MCF 10A (cell line): ENCODE results near the gene IPO4. TPM values are rescaled to one million over a fixed set of nuclear protein-coding genes. Genes with fewer than 3 reads are reported as not detected.

Experiments
- BruUV-seq: library from RNA; stranded (reverse); fragments of 400-500 nt; replicated peaks from 2 replicates; lab custom pipeline; 2021; lab: Mats Ljungman, UMichigan
- CTCF ChIA-PET: fragments of 300-600 bp; sonication (Branson Sonifier 250); formaldehyde crosslinking; extraction: SDS; loops from one replicate; lab custom pipeline; 2021; ENCODE audit warnings: antibody characterized with exemption, inconsistent platforms; lab: Yijun Ruan, JAX
- POLR2A ChIA-PET: fragments of 300-600, 350-650 bp; sonication (Branson Sonifier 250); formaldehyde crosslinking; extraction: SDS; loops from one replicate; lab custom pipeline; 2020; ENCODE audit warnings: antibody characterized with exemption, inconsistent platforms; lab: Yijun Ruan, JAX
- DNase-seq: peaks from one replicate; pipeline ENCODE4 v3.0.0-alpha.2; 2018; ENCODE audit not compliant: unreplicated experiment
- H3K27ac Mint-ChIP-seq: one replicate; pipeline ENCODE4 v1.8.0; 2022; ENCODE audit warnings: mild to moderate bottlenecking, low read depth, mixed read lengths; ENCODE audit not compliant: unreplicated experiment
- H3K27me3 Mint-ChIP-seq: one replicate; pipeline ENCODE4 v1.8.0; 2022; ENCODE audit warnings: mixed read lengths; ENCODE audit not compliant: insufficient read depth, unreplicated experiment
- H3K36me3 Mint-ChIP-seq: one replicate; pipeline ENCODE4 v1.8.0; 2022; ENCODE audit warnings: mild to moderate bottlenecking, moderate library complexity, mixed read lengths; ENCODE audit not compliant: insufficient read depth, unreplicated experiment
- H3K4me1 Mint-ChIP-seq: one replicate; pipeline ENCODE4 v1.8.0; 2022; ENCODE audit warnings: mixed read lengths; ENCODE audit not compliant: insufficient read depth, unreplicated experiment
- H3K4me3 Mint-ChIP-seq: one replicate; pipeline ENCODE4 v1.8.0; 2022; ENCODE audit warnings: mild to moderate bottlenecking, moderate library complexity, mixed read lengths; ENCODE audit not compliant: unreplicated experiment
- H3K9me3 Mint-ChIP-seq: one replicate; pipeline ENCODE4 v1.8.0; 2022; ENCODE audit warnings: mixed read lengths; ENCODE audit not compliant: unreplicated experiment
- intact Hi-C: fragments of 100-400 bp; cut with micrococcal nuclease; formaldehyde crosslinking; loops from 2 replicates; pipeline ENCODE4 v1.14.1; 2022
- total RNA-seq: library from RNA; stranded (reverse); gene quantifications from 2 replicates; pipeline ENCODE4 v1.2.3, GENCODE V29; 2022
- TF ChIP-seq, protein P1 (sequence below): fragments of 200-600 bp; IDR thresholded peaks from one replicate; pipeline ENCODE4 v1.8.0; 2022; ENCODE audit warnings: antibody characterized with exemption, mild to moderate bottlenecking; ENCODE audit not compliant: unreplicated experiment

Gene IPO4
- total RNA-seq, 1 experiment from 2014 or later, result 100 TPM

DNA sequence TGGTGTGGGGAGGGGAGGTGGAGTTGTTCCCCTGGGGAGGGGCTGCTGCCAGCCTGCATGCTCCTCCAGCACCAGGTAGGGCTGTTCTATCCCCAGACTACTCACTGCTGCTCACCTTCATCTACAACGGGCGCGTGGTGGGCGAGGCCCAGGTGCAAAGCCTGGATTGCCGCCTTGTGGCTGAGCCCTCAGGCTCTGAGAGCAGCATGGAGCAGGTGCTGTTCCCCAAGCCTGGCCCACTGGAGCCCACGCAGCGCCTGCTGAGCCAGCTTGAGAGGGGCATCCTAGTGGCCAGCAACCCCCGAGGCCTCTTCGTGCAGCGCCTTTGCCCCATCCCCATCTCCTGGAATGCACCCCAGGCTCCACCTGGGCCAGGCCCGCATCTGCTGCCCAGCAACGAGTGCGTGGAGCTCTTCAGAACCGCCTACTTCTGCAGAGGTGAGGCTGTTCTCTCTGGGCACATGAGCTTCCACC lies 24.1 kb downstream of the IPO4 start:
- Mint-ChIP-seq H3K27ac (no peak overlapping the region), H3K27me3 (no peaks in the 10 kb centered on the region), H3K4me1 (peaks cover 19% of the 10 kb centered on the region), H3K4me3 (no peak overlapping the region), H3K36me3 (peaks cover 53% of the 10 kb centered on the region), H3K9me3 (no peaks in the 10 kb centered on the region)
- ChIA-PET CTCF (interaction anchor here (0.9 to 1.6 kb wide), 3 partner anchors 28 to 74 kb away, joined by 3 to 4 read pairs (median 3); partner anchors contain the start of gene PSME1), POLR2A (interaction anchor here (0.8 kb wide), 1 partner anchor 9 kb away, joined by 3 read pairs; no protein-coding TSS in a partner anchor)
- TF ChIP-seq, protein P1, sequence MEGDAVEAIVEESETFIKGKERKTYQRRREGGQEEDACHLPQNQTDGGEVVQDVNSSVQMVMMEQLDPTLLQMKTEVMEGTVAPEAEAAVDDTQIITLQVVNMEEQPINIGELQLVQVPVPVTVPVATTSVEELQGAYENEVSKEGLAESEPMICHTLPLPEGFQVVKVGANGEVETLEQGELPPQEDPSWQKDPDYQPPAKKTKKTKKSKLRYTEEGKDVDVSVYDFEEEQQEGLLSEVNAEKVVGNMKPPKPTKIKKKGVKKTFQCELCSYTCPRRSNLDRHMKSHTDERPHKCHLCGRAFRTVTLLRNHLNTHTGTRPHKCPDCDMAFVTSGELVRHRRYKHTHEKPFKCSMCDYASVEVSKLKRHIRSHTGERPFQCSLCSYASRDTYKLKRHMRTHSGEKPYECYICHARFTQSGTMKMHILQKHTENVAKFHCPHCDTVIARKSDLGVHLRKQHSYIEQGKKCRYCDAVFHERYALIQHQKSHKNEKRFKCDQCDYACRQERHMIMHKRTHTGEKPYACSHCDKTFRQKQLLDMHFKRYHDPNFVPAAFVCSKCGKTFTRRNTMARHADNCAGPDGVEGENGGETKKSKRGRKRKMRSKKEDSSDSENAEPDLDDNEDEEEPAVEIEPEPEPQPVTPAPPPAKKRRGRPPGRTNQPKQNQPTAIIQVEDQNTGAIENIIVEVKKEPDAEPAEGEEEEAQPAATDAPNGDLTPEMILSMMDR, result no peak
- intact Hi-C loops, result loop anchor here (5.0 kb wide), 1 partner anchor 72 kb away; the partner anchor contains the start of gene PCK2
- no TSS peak for BruUV-seq
- no peak for DNase-seq

DNA sequence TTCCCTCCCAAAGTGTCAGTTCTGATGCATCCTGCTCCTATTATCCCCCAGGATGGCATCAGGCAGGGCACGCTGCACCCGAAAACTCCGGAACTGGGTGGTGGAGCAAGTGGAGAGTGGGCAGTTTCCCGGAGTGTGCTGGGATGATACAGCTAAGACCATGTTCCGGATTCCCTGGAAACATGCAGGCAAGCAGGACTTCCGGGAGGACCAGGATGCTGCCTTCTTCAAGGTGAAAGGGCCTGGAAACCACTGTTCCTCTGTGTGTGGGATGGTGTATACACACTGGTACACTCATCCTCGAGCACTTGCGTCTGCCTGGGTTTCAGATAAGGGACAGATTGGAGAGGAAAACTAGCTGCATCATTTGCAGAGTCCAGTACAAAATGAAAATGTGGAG lies 26.5 kb downstream of the IPO4 start:
- POLR2A ChIA-PET, result interaction anchor here (0.6 to 3.7 kb wide), 9 partner anchors 9 to 1510 kb away, joined by 3 to 30 read pairs (median 6); partner anchors contain the start of genes DCAF11, IPO4, NRL and PSME1
- peaks cover 67% of the 10 kb centered on the region for H3K36me3 Mint-ChIP-seq
- H3K27ac Mint-ChIP-seq, result no peak overlapping the region
- no TSS peak for BruUV-seq
- H3K9me3 Mint-ChIP-seq, result no peaks in the 10 kb centered on the region
- CTCF ChIA-PET, result interaction anchor here (1.2 to 6.8 kb wide), 12 partner anchors 11 to 141 kb away, joined by 4 to 141 read pairs (median 8); partner anchors contain the start of genes DCAF11, IPO4, NRL and PSME2
- peak overlapping the region; percentile 88 for H3K4me3 Mint-ChIP-seq
- TF ChIP-seq, protein P1, result no peak
- intact Hi-C loops, result loop anchor here (5.0 kb wide), 1 partner anchor 70 kb away; the partner anchor contains the start of gene PCK2
- peaks cover 11% of the 10 kb centered on the region for H3K4me1 Mint-ChIP-seq
- DNase-seq, result no peak
- no peaks in the 10 kb centered on the region for H3K27me3 Mint-ChIP-seq

DNA sequence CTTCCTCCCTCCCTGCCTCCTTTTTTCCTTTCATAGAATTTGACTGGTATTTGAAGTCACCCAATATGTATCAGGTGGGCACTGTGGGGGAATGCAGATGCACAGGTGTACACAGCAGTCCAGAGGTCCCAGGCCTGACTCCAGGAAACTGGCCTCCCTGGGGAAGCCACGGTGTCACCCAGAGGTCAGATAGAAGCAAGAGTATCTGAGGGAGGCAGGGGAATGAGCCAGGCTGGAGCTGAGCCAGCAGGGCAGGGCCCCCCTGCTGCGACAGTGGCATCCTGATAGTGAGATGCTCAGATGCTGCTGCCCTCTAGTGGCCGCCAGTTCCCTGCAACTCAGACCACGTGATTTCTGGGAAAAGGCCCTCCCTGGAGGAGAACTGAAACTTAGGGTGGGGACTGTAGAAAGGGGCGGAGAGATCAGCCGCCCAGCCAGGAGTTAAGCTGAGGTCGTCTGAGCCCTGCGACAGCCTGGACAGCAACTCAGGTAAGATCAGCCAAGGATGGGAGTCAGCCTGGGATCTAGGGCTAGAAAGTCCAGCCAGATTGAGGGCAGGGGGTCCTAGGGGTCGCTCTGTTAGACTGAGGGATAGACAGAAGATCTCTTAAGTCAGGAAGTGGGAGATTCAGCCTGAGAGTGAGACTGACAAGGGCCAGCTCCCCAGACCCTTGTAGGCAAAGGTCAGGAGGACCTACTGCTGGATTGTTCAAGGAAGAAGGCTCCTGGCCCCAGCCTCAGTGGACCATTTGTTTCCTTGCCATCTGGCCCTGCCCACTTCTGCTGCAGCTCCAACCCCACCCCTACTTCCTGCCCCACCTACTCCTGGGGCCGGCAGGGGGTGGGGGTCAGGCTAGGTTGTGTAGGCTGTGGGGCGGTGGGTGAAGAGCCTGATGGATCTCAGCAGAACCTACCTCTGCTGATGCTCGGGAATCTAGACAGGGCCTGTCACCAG lies 27.5 kb downstream of the IPO4 start, which contains the start of gene IRF9:
Gene IRF9 (plus strand): TSS at position 416 of the 955 bp plus-strand sequence. CDS start 880 bp downstream, outside the sequence.
- CTCF ChIA-PET, result interaction anchor here (0.6 to 6.8 kb wide), 35 partner anchors 9 to 1389 kb away, joined by 3 to 141 read pairs (median 4); partner anchors contain the start of genes CARMIL3, CHMP4A, CIDEB and DCAF11
- intact Hi-C loops, result loop anchor here (1.0 to 5.0 kb wide), 4 partner anchors 14 to 146 kb away; partner anchors contain the start of genes PCK2, PSME2 and RNF31
- POLR2A ChIA-PET, result interaction anchor here (0.7 to 3.7 kb wide), 12 partner anchors 9 to 149 kb away, joined by 3 to 30 read pairs (median 6); partner anchors contain the start of genes DCAF11, EMC9, GMPR2 and IPO4
- peaks cover 11% of the 10 kb centered on the region for H3K4me1 Mint-ChIP-seq
- BruUV-seq, result TSS peak; percentile 31
- H3K4me3 Mint-ChIP-seq, result peak within 1 kb of the TSS; percentile 88
- no peaks in the 10 kb centered on the region for H3K27me3 Mint-ChIP-seq
- peak within 1 kb of the TSS; percentile 91 for H3K27ac Mint-ChIP-seq
- TF ChIP-seq, protein P1, result peak; percentile 84
- H3K9me3 Mint-ChIP-seq, result no peaks in the 10 kb centered on the region
- peaks cover 71% of the 10 kb centered on the region for H3K36me3 Mint-ChIP-seq
- peak; percentile 95 for DNase-seq
